Head of caudate nucleus (tissue), 42 donors: ENCODE measurements around the gene MYBBP1A.

Source experiments
- DNase-seq, 42 donors: peaks; one replicate each; pipeline versions ENCODE4 v3.0.0 to v3.0.0-alpha.2; 2020 to 2021; ENCODE audit warnings: mixed read lengths in 7 of 42
- intact Hi-C: fragments of 100-400 bp; cut with DNase I; formaldehyde crosslinking; loops from one replicate; pipeline ENCODE4 v1.15.0; 2022

Gene MYBBP1A

GRCh38 chr17:4543557-4544026, 11.6 kb downstream of the MYBBP1A start:
- intact Hi-C loops: no loop called here
- peak in 41 of 42 donors; percentile 31 to 95 (median 80) for DNase-seq

DNA sequence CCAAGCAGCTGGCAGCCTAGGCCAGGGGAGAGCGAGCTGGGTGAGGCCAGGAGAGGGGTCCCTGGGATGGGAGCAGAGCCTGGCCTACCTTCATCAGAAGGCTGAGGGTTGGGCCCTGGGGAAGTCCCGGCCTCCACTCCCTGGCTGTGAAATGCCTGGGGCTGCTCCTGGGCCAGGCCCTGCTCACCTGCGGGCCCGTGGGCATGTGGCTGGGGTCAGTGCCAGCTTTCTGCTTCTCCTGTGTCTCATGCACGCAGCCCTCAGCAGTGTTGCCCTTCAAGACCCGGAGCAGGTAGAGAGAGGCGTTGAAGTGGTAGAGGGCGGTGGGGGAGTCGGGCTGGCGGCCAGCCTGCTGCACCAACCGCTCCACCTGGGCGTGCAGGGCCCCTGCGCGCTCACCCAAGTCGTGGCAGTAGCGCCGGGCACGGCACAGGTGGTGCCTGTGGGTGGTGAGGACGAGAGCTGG, 12.4 kb downstream of the MYBBP1A start:
- DNase-seq: no peak
- intact Hi-C loops: no loop called here

- DNase-seq: no peak
- intact Hi-C loops: no loop called here
Measured at GRCh38 chr17:4542003-4542725, 13.0 kb downstream of the MYBBP1A start.

DNA sequence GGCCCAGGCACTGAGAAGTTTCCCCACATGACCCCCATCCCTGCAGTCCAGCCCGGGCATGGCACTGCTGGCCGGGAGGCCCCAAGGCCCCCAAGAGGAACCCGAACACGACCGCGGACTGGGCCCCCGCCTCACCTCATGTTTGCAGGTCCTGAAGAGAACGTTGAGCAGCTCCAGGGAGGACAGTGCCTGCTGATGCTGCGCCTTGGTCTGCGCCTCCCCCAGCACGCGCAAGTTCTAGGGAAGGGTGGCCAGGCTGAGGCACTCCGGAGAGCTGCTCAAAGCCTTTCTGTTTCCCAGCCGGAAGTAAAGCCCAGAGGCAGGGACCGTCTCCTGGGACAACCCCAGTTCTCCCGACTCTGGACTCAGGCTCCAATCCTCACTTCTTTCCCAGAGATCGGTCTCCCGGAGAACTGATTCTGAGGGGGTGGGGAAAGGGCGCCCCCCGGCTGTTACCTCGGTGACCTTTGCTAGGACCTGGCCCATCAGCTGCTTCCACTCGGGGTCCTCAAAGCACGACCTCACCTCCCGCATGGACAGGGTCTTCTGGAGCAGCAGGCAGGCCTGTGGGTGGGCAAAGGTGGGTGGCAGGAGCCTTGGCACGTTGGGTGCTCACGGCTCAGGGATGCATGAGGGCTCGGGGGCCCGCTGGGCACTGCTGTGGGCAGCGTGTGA, 13.7 kb downstream of the MYBBP1A start:
- intact Hi-C loops: loop anchor here (2.0 kb wide), 1 partner anchor 121 kb away; no protein-coding TSS in a partner anchor
- DNase-seq: peak in 13 of 42 donors; percentile 37 to 79 (median 54)

- DNase-seq: peak in 2 of 42 donors; percentile 41 to 53
- intact Hi-C loops: loop anchor here (2.0 kb wide), 1 partner anchor 120 kb away; no protein-coding TSS in a partner anchor
Measured at GRCh38 chr17:4540687-4541327, 14.4 kb downstream of the MYBBP1A start.

GRCh38 chr17:4540224-4540651, 14.9 kb downstream of the MYBBP1A start:
- DNase-seq: peak in 1 of 42 donors; percentile 61
- intact Hi-C loops: loop anchor here (2.0 kb wide), 1 partner anchor 119 kb away; no protein-coding TSS in a partner anchor

- intact Hi-C loops: loop anchor here (2.0 to 5.0 kb wide), 2 partner anchors 42 to 119 kb away; partner anchors contain the start of gene SPNS2
- no peak for DNase-seq
Measured at GRCh38 chr17:4539576-4540223, 15.5 kb downstream of the MYBBP1A start.

DNA sequence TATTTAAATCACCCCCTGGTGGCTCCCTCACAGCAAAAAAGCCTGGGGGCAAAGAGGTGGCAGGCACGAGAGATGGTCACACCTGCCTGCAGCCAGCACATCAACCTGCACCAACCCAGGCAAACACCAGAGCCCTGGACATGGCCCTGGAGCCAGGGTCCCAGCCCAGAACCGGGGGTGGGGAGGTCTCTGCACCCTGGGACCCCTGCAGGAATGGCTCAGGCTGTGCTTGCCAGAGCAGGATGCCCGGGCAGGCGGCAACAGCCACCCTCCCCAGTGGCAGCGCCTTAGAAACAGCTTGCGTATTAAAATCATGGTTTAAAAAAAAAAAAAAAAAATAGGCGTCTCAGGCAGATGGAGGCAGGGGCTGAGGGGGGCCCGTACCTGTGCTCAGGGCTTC, 16.2 kb downstream of the MYBBP1A start:
- peak in 1 of 42 donors; percentile 44 for DNase-seq
- intact Hi-C loops: loop anchor here (5.0 kb wide), 1 partner anchor 42 kb away; the partner anchor contains the start of gene SPNS2

- intact Hi-C loops: loop anchor here (5.0 kb wide), 1 partner anchor 41 kb away; the partner anchor contains the start of gene SPNS2
- peak in 1 of 42 donors; percentile 44 for DNase-seq
Measured at GRCh38 chr17:4538236-4539002, 16.8 kb downstream of the MYBBP1A start.

DNA sequence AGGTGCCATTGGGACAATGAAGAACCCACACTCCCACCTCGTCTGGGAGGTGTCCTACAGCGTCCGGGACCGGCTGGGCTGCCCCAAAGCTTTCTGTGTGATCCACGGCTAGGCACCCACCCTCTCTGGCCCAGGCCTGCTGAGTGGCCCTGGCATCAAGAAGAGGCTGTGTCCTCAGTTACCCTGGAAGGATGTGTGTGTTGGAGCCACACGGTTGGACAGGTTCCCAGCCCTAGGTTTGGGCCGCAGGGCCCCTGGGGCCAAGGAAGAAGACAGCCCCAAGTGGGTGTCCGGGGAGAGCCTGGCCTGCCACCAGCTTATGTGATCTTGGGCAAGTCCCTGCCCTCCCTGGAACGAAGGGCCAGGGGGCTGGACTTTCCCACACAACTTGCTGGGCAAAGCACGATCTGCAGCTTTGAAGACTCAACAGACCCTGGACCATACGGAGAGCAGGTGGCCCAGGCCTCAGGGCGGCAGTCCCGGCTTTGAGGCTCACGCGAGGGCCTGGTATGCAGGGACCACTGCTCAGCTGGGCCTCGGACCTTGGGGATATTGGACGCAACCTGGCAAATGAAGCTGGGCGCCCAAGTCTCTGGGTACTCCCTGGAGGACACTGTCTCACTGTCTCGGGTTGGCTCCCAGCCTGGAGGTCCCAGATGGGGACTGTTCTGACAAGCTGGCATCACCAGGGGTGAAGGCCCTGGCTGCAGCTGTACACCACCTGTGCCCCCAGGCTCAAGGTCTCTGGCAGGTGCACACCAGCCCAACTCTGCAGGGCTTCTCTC, 17.5 kb downstream of the MYBBP1A start:
- DNase-seq: peak; percentile 60 to 93 (median 85)
- intact Hi-C loops: loop anchor here (5.0 kb wide), 1 partner anchor 40 kb away; the partner anchor contains the start of gene SPNS2

DNA sequence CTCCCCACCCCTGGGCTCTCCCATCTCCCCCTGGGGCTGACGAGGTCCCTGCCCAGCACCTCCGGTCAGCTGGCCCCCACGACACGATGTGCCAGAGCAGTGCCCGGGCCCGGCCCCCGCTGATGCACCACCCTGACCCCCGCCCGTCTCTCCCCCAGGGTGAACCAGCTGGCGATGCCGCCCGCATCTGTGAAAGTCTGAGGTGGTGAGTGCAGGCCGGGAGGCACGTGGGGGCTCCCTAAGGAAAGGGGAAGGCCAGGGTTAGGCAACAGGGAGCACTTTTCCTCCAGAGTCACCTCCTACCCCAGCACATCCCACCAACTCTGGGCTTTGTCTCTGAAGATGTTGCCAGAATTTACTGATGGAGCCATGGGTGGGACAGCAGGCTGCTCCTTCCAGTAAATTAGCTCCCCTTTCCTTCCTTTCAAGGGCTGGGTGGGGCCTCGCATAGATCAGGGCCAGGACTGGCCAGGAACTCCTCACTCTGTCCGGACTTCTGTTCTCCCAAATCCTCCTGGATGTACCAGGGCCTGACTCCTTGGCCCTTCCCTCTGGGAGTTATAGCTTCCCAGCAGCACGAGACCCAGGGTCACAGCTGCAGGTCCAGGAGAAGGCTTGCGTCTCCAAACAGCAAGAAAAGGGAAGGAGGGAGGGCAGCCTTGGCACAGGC, 18.3 kb downstream of the MYBBP1A start:
- intact Hi-C loops: loop anchor here (5.0 kb wide), 1 partner anchor 40 kb away; the partner anchor contains the start of gene SPNS2
- DNase-seq: peak in 20 of 42 donors; percentile 31 to 77 (median 48)

- intact Hi-C loops: loop anchor here (5.0 kb wide), 1 partner anchor 39 kb away; the partner anchor contains the start of gene SPNS2
- peak in 7 of 42 donors; percentile 45 to 68 (median 53) for DNase-seq
Measured at GRCh38 chr17:4536259-4536741, 18.9 kb downstream of the MYBBP1A start.

DNA sequence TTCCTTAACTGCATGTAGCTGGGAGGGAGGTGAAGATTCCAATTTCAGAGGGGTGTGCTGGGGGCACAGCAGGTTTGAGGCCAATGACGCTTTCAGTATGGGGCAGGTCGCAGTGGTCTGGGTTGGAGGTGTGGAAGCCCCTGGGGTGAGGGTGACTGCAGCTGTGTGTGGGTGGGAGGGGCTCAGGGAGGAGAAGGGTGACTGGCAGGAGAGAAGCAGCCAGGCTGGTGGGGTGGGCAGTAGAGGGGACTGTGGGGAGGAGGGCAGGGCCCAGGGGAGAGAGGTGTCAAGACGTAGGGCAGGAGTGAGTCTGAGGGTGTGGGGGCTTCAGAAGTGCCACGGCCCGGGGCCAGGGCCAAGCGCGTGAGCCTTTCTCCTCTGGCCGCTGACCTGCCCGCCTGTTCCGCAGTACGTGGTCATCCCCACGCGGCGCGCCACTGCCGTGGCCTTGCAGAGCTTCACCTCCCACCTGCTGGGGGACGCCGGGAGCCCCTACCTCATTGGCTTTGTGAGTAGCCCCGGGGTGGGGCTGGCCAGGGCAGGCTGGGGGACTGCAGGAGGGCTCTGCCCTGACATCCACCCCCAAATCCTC, 19.4 kb downstream of the MYBBP1A start:
- peak in 2 of 42 donors; percentile 36 to 60 for DNase-seq
- intact Hi-C loops: loop anchor here (5.0 kb wide), 1 partner anchor 38 kb away; the partner anchor contains the start of gene SPNS2

DNA sequence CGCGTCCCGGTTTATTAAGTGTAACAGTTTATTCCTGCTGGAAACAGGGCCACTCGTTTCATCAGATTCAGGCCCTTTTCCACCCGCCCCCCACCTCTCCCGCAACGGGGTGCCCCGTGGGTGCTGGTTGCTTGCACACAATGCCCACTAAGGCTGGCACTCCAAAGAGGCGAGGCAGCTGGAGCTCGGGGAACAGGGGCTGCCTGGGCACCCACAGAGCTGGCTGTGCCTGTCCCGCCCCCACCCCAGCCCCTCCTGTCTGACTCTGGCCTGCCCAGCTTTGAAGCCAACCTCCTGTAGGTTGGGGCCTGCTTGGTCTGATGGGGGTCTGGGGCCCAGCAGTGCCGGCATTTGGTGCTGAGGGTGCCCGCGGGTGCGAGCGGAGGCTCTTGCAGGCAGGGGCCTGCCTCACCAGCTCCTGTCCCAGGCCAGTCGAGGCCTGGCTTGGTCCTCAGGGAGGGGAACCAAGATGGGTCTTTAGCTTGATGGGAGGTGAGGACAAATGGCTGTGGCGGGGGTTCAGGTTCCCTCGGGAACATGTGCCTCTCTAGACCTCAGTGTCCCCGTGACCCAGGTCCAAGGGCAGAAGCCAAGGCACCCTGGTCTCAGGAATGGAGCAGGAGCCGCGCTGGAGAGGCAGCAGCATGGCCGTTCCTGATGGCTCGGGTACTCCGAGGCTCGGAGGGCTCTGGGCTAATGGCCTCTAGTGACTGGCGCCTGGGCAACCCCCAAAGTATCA, 20.1 kb downstream of the MYBBP1A start:
- DNase-seq: peak in 11 of 42 donors; percentile 28 to 70 (median 48)
- intact Hi-C loops: loop anchor here (5.0 kb wide), 1 partner anchor 38 kb away; the partner anchor contains the start of gene SPNS2

- intact Hi-C loops: no loop called here
- DNase-seq: peak in 22 of 42 donors; percentile 24 to 86 (median 66)
Measured at GRCh38 chr17:4534515-4534914, 20.7 kb downstream of the MYBBP1A start.
